COLO668 (cell line): Measurements from ENCODE around the gene CLOCK.

Experiments
- DNase-seq: peaks from one replicate; lab custom pipeline; 2025; ENCODE audit not compliant: unreplicated experiment; lab: John Stamatoyannopoulos, UW

CLOCK gene

GRCh38 chr4:55488716-55489115, 58.0 kb downstream of the CLOCK start:
- DNase-seq: no peak

- no peak for DNase-seq
These were observed 60.9 kb downstream of the CLOCK start for GRCh38 chr4:55485821-55486220.

- DNase-seq: no peak
These were observed 63.4 kb downstream of the CLOCK start for GRCh38 chr4:55483315-55483714.

GRCh38 chr4:55475394-55476243, 71.1 kb downstream of the CLOCK start:
- DNase-seq: no peak

GRCh38 chr4:55469979-55470378, 76.7 kb downstream of the CLOCK start:
- DNase-seq: no peak

- no peak for DNase-seq
These were observed 78.0 kb downstream of the CLOCK start for GRCh38 chr4:55468724-55469123.

- DNase-seq: no peak
These were observed 80.7 kb downstream of the CLOCK start for GRCh38 chr4:55466001-55466400.

GRCh38 chr4:55458611-55459010, 88.1 kb downstream of the CLOCK start:
- no peak for DNase-seq

GRCh38 chr4:55458164-55458563, 88.5 kb downstream of the CLOCK start:
- DNase-seq: no peak

GRCh38 chr4:55450566-55450965, 96.1 kb downstream of the CLOCK start:
- DNase-seq: no peak

- DNase-seq: no peak
These were observed 98.9 kb downstream of the CLOCK start for GRCh38 chr4:55447831-55448230.

- no peak for DNase-seq
These were observed 99.5 kb downstream of the CLOCK start for GRCh38 chr4:55447108-55447708.

- no peak for DNase-seq
These were observed 100.2 kb downstream of the CLOCK start for GRCh38 chr4:55446578-55446922.

- DNase-seq: no peak
These were observed 100.7 kb downstream of the CLOCK start for GRCh38 chr4:55445921-55446577.

- no peak for DNase-seq
These were observed 101.9 kb downstream of the CLOCK start for GRCh38 chr4:55444827-55445226.

- DNase-seq: no peak
These were observed 104.2 kb downstream of the CLOCK start for GRCh38 chr4:55442541-55442940.

- DNase-seq: no peak
These were observed 105.9 kb downstream of the CLOCK start for GRCh38 chr4:55440786-55441185.

GRCh38 chr4:55439023-55439422, 107.7 kb downstream of the CLOCK start:
- DNase-seq: no peak

GRCh38 chr4:55438314-55438713, 108.4 kb downstream of the CLOCK start:
- no peak for DNase-seq

GRCh38 chr4:55437823-55438222, 108.9 kb downstream of the CLOCK start:
- DNase-seq: no peak

GRCh38 chr4:55437356-55437796, 109.3 kb downstream of the CLOCK start:
- no peak for DNase-seq
